ENCODE results near the gene CFAP61. TPM values are rescaled to one million over a fixed set of nuclear protein-coding genes. Genes with fewer than 3 reads are reported as not detected.

Gene CFAP61
- total RNA-seq, 2 experiments from 2014 or later = not detected

- POLR2A ChIA-PET = interaction anchor here (0.6 kb wide), 1 partner anchor 827 kb away, joined by 3 read pairs; no protein-coding TSS in a partner anchor
- no peaks in the 10 kb centered on the region for H3K4me1 Mint-ChIP-seq (ENCODE audit: low read depth)
- intact Hi-C loops (cut with micrococcal nuclease) = no loop called here
- H3K27me3 Mint-ChIP-seq = peaks cover 4% of the 10 kb centered on the region
- peaks cover 5% of the 10 kb centered on the region for H3K9me3 Mint-ChIP-seq
- CTCF ChIA-PET = no interaction called here
- no peak overlapping the region for H3K4me3 Mint-ChIP-seq
- H3K27ac Mint-ChIP-seq = no peak overlapping the region
- DNase-seq (no peak), ATAC-seq (no peak)
- TF ChIP-seq CTCF (IDR thresholded peaks at IDR 0.05) = no peak
- H3K36me3 Mint-ChIP-seq (ENCODE audit: low read depth) = no peaks in the 10 kb centered on the region
Observed at GRCh38 chr20:20231528-20232298, 179.4 kb downstream of the CFAP61 start.

GRCh38 chr20:20233041-20233514, 180.7 kb downstream of the CFAP61 start:
- intact Hi-C loops (cut with micrococcal nuclease) = no loop called here
- Mint-ChIP-seq H3K27me3 (peaks cover 4% of the 10 kb centered on the region), H3K4me1 (ENCODE audit: low read depth) (no peaks in the 10 kb centered on the region), H3K9me3 (no peaks in the 10 kb centered on the region), H3K27ac (no peak overlapping the region), H3K4me3 (no peak overlapping the region), H3K36me3 (ENCODE audit: low read depth) (no peaks in the 10 kb centered on the region)
- ChIA-PET CTCF (no interaction called here), POLR2A (no interaction called here)
- DNase-seq (no peak), ATAC-seq (no peak)
- TF ChIP-seq CTCF (IDR thresholded peaks at IDR 0.05) = no peak

- DNase-seq (no peak), ATAC-seq (no peak)
- H3K36me3 Mint-ChIP-seq (ENCODE audit: low read depth) = no peaks in the 10 kb centered on the region
- no peaks in the 10 kb centered on the region for H3K4me1 Mint-ChIP-seq (ENCODE audit: low read depth)
- H3K4me3 Mint-ChIP-seq = no peak overlapping the region
- intact Hi-C loops (cut with micrococcal nuclease) = loop anchor here (5.0 kb wide), 1 partner anchor 153 kb away; no protein-coding TSS in a partner anchor
- ChIA-PET POLR2A (no interaction called here), CTCF (no interaction called here)
- TF ChIP-seq CTCF (IDR thresholded peaks at IDR 0.05) = no peak
- no peak overlapping the region for H3K27ac Mint-ChIP-seq
- H3K9me3 Mint-ChIP-seq = no peaks in the 10 kb centered on the region
- H3K27me3 Mint-ChIP-seq = peaks cover 5% of the 10 kb centered on the region
Observed at GRCh38 chr20:20235681-20236080, 183.3 kb downstream of the CFAP61 start.

GRCh38 chr20:20237093-20237959, 185.0 kb downstream of the CFAP61 start:
- ChIA-PET POLR2A (no interaction called here), CTCF (interaction anchor here (0.6 to 4.8 kb wide), 20 partner anchors 9 to 357 kb away, joined by 3 to 41 read pairs (median 4); no protein-coding TSS in a partner anchor)
- ATAC-seq (peak; percentile 79), DNase-seq (peak; percentile 48)
- Mint-ChIP-seq H3K36me3 (ENCODE audit: low read depth) (no peaks in the 10 kb centered on the region), H3K9me3 (no peaks in the 10 kb centered on the region), H3K27ac (no peak overlapping the region), H3K4me1 (ENCODE audit: low read depth) (no peaks in the 10 kb centered on the region), H3K27me3 (peaks cover 6% of the 10 kb centered on the region), H3K4me3 (no peak overlapping the region)
- intact Hi-C loops (cut with micrococcal nuclease) = loop anchor here (5.0 kb wide), 1 partner anchor 155 kb away; no protein-coding TSS in a partner anchor
- peak; percentile 58 for TF ChIP-seq CTCF (IDR thresholded peaks at IDR 0.05)

Measured in activated CD8-positive, alpha-beta T cell treated with anti-CD3 and anti-CD28 coated beads for 36 hours (primary cell).